GM13977 (cell line): ENCODE data around the gene YTHDC2.

Source experiments
- DNase-seq: peaks from one replicate; pipeline ENCODE4 v3.0.0; 2012; ENCODE audit warnings: low spot score
- in situ Hi-C: fragments of 300-500 bp; cut with MboI; formaldehyde crosslinking; loops from one replicate; pipeline ENCODE4 v1.12.0; 2022; ENCODE audit warnings: low sequenced_read_pairs, low pct_unique_long_range_greater_than_20kb, mixed read lengths, inconsistent platforms; ENCODE audit not compliant: unreplicated experiment
- TF ChIP-seq, protein P1 (sequence below): IDR thresholded peaks from 2 replicates; pipeline ENCODE4 v1.5.1; 2012; ENCODE audit warnings: mild to moderate bottlenecking, control low read depth; ENCODE audit not compliant: insufficient read depth; ENCODE audit errors: extremely low read depth, missing control alignments

Gene YTHDC2

DNA sequence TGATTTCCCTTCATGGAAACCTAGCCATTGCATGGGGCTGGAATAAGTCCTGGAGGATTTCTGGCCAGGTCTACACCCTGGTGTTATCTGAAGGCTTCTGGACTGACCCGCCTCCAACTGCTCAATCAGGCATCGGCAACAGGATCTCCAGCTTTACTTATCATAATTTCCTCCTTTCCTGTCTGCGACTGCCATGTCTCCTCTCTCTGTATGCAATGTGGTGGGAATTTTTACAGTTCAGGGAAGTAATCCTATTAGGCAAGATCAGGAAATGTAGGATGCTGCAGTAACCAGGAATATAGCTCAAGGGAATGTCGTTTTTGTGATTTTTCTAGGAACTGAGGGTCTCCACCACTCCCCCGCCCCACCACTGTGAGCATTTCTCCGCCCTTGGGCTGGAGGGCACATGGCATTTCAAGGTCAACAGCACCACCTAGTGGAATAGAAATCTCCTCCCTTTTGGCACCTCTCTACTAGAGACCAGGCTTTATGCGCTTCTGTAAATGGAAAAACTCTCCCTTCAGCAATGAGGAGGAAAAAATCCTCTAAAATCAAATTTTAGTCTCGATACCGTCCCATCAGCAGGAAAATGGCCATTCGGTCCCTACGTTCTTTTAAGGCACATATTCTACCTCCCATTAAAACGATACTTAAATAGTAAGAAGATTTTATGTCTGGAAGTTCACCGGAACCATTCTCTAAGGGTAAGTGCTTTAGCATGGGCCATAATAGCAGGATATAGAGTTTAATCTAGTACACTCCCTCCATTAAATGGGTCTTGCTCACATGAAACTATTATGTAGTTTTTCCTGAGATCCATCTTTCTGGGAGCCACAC lies 93.0 kb downstream of the YTHDC2 start:
- in situ Hi-C loops, result loop anchor here (25.0 kb wide), 1 partner anchor 219 kb away; no protein-coding TSS in a partner anchor
- TF ChIP-seq, protein P1, sequence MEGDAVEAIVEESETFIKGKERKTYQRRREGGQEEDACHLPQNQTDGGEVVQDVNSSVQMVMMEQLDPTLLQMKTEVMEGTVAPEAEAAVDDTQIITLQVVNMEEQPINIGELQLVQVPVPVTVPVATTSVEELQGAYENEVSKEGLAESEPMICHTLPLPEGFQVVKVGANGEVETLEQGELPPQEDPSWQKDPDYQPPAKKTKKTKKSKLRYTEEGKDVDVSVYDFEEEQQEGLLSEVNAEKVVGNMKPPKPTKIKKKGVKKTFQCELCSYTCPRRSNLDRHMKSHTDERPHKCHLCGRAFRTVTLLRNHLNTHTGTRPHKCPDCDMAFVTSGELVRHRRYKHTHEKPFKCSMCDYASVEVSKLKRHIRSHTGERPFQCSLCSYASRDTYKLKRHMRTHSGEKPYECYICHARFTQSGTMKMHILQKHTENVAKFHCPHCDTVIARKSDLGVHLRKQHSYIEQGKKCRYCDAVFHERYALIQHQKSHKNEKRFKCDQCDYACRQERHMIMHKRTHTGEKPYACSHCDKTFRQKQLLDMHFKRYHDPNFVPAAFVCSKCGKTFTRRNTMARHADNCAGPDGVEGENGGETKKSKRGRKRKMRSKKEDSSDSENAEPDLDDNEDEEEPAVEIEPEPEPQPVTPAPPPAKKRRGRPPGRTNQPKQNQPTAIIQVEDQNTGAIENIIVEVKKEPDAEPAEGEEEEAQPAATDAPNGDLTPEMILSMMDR, result peak; percentile 75
- DNase-seq, result peak; percentile 26

DNA sequence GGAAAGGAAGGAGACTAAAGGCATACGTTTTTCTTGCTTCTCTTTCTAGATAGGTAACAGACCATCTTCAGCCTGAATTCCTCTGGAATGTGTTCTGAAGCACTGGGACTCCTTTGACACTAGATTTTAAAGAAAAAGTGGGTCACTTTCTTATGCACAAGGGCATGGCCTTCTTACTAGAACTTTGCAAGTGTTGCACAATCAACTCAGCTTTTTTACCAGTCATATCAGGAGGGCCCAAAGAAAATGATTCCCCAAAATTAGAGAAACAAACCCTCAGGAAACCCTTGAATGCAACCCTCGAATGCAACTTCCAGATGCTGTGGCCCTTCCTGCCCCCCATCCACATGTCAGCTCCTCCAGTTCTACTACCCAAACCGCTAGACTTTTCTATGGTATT lies 93.9 kb downstream of the YTHDC2 start:
- DNase-seq, result no peak
- in situ Hi-C loops, result loop anchor here (25.0 kb wide), 1 partner anchor 220 kb away; no protein-coding TSS in a partner anchor

DNA sequence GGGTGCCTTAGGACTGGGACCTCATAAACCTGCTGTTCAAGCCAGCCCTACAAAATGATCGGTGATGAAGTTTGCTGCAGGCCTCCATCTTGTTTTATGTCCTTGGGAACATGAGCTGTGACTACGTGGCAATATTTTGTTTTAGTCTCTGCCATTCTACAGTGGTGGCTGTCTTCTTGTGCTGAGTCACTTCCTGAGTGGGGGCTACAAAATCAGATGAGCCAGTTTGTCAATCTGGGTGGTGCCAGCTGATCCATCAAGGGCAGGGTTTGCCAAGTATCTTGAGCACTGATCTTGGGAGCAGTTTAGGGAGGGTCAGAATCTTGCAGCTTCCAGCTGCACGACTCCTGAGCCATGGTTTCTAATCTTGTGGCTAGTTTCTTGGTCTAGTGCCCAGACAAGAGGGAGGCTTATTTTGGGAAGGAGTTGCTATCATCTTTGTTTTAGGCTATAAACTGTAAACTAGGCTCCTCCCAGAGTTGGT lies 94.7 kb downstream of the YTHDC2 start:
- in situ Hi-C loops, result loop anchor here (25.0 kb wide), 1 partner anchor 221 kb away; no protein-coding TSS in a partner anchor
- TF ChIP-seq, protein P1, result no peak
- DNase-seq, result no peak

More for the DNA sequence above, 93.9 kb downstream of the YTHDC2 start:
- TF ChIP-seq, protein P1, result no peak

DNA sequence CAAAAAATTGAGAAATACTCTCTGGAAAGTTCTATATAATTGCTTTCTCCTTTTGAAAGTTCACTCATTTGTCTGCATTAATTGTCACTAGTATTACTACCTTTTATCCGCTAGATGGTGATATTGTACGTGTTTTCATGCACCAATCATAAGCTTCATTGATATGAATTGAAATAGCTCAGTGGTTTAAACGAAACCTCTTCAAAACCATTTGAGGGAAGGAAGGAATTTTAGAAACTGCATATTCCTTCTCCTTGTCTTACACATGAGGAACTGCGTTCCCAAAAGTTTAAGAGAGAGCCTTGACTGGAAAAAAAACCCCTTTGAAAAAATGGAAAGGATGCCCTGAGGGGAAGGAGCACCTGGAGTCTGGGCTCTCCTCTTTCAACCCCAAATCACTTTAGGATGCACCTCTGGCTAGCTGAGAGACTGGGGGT lies 98.6 kb downstream of the YTHDC2 start:
- in situ Hi-C loops, result loop anchor here (25.0 kb wide), 1 partner anchor 225 kb away; no protein-coding TSS in a partner anchor
- peak; percentile 71 for DNase-seq
- TF ChIP-seq, protein P1, result peak; percentile 58

DNA sequence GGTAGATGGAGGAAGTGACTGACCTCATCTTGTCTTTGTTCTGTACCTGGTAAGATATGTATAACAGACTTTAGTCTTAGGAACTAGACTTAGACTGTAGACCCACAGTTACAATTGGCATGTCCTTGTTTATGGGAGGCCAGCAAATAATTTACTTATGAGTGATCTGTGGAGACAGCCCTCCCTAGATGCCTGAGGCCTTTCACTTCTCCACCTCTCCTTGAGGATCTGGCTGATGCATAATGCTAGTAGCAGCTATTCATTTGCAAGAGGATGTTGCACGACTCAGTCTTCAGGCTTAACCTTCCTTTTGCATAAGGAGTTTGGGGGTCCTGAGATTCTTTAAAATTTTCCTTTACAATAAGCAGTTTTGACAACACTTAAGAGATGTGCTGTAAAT lies 100.7 kb downstream of the YTHDC2 start:
- no peak for DNase-seq
- TF ChIP-seq, protein P1, result no peak
- in situ Hi-C loops, result loop anchor here (25.0 kb wide), 1 partner anchor 227 kb away; no protein-coding TSS in a partner anchor

DNA sequence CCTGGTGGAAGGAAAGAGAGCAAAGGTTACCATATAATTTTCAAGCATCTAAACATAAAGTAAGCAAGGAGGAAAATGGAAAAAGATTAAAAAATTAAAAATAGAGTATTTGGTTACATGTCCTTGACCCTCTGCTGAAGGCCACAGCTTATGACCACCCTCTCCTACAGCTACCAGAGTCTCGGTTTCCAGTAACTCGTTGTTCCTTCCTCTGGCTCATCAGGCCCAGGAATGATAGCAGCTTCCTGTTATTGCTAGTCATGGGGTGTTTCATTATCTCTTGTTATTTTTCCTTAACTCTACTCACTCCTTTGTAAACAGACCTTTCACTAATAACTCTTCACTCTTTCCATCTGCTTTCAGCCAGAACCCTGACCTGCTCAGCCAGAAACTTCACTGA lies 102.2 kb downstream of the YTHDC2 start:
- in situ Hi-C loops, result loop anchor here (25.0 kb wide), 1 partner anchor 228 kb away; no protein-coding TSS in a partner anchor
- DNase-seq, result no peak
- TF ChIP-seq, protein P1, result no peak
